Nephron progenitor cell (in vitro differentiated cells): ENCODE measurements around the gene ARL2.
A peak's percentile ranks its signal among the peaks of the same experiment; 100 is the strongest.

ENCODE experiments used
- DNase-seq: peaks from one replicate; pipeline ENCODE4 v3.0.0; 2021
- H3K27ac Mint-ChIP-seq: 2 replicates; pipeline ENCODE4 v1.8.0; 2021; ENCODE audit warnings: mild to moderate bottlenecking, moderate library complexity, mixed read lengths
- H3K27me3 Mint-ChIP-seq: 2 replicates; pipeline ENCODE4 v1.8.0; 2021; ENCODE audit warnings: mild to moderate bottlenecking, low read depth, mixed read lengths; ENCODE audit not compliant: poor library complexity
- H3K36me3 Mint-ChIP-seq: 2 replicates; pipeline ENCODE4 v1.8.0; 2021; ENCODE audit warnings: low read depth, mixed read lengths
- H3K4me1 Mint-ChIP-seq: 2 replicates; pipeline ENCODE4 v1.8.0; 2021; ENCODE audit warnings: mixed read lengths
- H3K4me3 Mint-ChIP-seq: 2 replicates; pipeline ENCODE4 v1.8.0; 2021; ENCODE audit warnings: mild to moderate bottlenecking, moderate library complexity, mixed read lengths
- H3K9me3 Mint-ChIP-seq: 2 replicates; pipeline ENCODE4 v1.8.0; 2021; ENCODE audit warnings: mild to moderate bottlenecking, moderate library complexity, mixed read lengths
- TF ChIP-seq, protein P1 (sequence below): fragments of 200-600 bp; sonication (generic); IDR thresholded peaks from 2 replicates; pipeline ENCODE4 v1.5.0; 2021; ENCODE audit warnings: antibody characterized with exemption

The ARL2 gene

DNA sequence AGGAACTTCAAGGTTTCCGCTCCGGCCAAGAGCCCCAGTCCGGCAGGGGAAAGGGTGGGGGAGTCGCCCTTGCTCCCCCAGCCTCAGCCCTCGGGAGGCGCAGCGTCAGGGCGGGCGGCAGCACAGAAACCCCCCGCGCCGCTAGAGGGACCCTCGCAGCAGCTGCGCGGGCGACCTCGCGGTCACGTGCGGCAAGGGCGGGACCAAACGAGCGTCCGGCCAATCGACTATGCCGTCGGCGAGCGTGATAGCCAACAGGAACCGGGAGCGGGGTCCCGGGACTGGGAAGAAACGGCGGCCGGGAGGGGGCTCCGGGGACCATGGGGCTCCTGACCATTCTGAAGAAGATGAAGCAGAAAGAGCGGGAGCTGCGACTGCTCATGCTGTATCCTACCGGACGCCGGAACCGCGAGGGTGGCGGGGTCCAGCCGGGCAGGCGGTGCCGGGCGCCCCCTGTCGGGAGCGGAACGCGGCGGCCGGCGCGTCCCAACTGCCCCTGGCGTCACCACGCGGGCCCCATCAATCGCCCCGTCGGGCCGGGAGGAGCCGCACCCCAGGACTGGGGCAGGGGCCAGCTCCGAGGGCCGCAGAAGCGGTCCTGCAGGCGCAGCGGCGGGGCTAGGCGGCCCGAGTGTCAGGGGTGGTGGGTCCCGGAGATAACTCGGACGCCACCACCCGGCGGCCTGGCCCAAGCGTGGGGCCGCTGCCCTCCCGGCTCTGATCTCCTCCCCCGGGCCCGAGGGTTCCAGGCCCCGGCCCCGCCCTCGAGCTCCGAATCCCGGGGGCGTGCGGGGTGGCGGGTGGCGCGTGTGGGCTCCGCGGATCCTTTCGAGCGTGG is at the start of gene ARL2:
TSS of gene ARL2 (plus strand) at position 273 of the 838 bp plus-strand sequence. CDS start at position 321, 48 bp downstream.
- Mint-ChIP-seq H3K9me3 (no peaks in the 10 kb centered on the region), H3K27ac (peak within 1 kb of the TSS; percentile 99), H3K27me3 (peaks cover 6% of the 10 kb centered on the region), H3K4me3 (peak within 1 kb of the TSS; percentile 85), H3K36me3 (peaks cover 34% of the 10 kb centered on the region), H3K4me1 (peaks cover 19% of the 10 kb centered on the region)
- TF ChIP-seq, protein P1, sequence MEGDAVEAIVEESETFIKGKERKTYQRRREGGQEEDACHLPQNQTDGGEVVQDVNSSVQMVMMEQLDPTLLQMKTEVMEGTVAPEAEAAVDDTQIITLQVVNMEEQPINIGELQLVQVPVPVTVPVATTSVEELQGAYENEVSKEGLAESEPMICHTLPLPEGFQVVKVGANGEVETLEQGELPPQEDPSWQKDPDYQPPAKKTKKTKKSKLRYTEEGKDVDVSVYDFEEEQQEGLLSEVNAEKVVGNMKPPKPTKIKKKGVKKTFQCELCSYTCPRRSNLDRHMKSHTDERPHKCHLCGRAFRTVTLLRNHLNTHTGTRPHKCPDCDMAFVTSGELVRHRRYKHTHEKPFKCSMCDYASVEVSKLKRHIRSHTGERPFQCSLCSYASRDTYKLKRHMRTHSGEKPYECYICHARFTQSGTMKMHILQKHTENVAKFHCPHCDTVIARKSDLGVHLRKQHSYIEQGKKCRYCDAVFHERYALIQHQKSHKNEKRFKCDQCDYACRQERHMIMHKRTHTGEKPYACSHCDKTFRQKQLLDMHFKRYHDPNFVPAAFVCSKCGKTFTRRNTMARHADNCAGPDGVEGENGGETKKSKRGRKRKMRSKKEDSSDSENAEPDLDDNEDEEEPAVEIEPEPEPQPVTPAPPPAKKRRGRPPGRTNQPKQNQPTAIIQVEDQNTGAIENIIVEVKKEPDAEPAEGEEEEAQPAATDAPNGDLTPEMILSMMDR = peak; percentile 62
- DNase-seq = peak; percentile 94

DNA sequence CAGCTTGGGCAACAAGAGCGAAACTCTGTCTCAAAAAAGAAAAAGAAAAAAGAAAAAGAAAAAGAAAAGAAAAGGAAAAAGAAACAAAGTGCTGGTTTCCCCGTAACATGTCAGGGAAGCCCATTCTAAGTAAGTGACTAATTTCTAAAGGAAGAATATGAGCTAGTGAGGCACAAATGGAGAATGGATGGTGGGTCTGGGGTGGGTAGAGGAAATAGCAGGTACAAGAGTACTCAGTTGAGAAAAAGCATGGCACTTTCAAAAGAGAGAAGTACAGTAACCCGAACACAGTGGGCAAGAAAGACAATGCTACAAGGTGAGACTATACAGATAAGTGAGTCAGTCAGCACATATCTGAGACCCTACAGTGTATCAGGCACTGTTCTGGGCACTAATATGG is 46.6 kb upstream of the ARL2 start:
- H3K9me3 Mint-ChIP-seq = peaks cover 4% of the 10 kb centered on the region
- no peaks in the 10 kb centered on the region for H3K36me3 Mint-ChIP-seq
- no peak overlapping the region for H3K4me3 Mint-ChIP-seq
- DNase-seq = no peak
- H3K4me1 Mint-ChIP-seq = peaks cover 21% of the 10 kb centered on the region
- TF ChIP-seq, protein P1 = no peak
- H3K27ac Mint-ChIP-seq = no peak overlapping the region
- peaks cover 5% of the 10 kb centered on the region for H3K27me3 Mint-ChIP-seq

DNA sequence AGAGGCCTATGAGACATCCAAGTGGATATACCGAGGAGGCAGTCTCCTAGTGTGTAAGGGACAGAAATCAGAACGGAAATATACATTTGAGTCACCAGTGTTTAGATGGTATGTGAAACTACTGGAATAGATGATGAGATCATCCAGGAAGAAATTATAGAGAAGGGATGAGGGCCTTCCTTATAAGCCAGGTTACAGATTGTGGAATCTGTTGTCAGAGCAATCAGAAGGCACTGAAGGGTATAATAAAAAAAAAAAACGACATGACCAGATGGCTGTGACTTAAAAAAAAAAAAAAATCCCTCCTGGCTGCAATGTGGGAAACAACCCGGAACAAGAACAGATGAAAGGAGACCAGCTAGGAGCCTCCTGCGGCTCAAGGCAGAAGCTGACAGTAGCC is 44.8 kb upstream of the ARL2 start:
- Mint-ChIP-seq H3K27me3 (peaks cover 5% of the 10 kb centered on the region), H3K36me3 (no peaks in the 10 kb centered on the region), H3K4me1 (peaks cover 21% of the 10 kb centered on the region), H3K4me3 (no peak overlapping the region), H3K27ac (peak overlapping the region; percentile 37), H3K9me3 (peaks cover 4% of the 10 kb centered on the region)
- TF ChIP-seq, protein P1 = no peak
- DNase-seq = no peak

DNA sequence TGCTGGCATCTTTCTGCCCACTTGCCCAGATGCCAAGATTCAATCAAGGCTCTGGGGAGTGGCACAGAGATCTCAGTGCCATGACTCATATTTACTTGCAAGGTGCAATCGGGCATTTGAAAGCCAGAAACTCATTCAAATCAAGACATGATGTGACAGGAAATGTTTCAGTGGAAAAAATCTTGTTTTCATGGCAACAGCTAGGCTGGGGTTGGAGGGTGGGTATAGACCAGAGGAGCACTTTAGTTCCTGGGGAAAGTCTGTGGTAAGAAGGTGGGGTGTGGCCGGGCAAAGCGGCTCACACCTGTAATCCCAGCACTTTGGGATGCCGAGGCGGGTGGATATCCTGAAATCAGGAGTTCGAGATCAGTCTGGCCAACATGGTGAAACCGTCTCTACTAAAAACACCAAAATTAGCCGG is 43.2 kb upstream of the ARL2 start:
- Mint-ChIP-seq H3K36me3 (no peaks in the 10 kb centered on the region), H3K4me1 (peaks cover 12% of the 10 kb centered on the region), H3K4me3 (no peak overlapping the region), H3K9me3 (peaks cover 4% of the 10 kb centered on the region), H3K27ac (no peak overlapping the region), H3K27me3 (peaks cover 5% of the 10 kb centered on the region)
- no peak for DNase-seq
- TF ChIP-seq, protein P1 = no peak

DNA sequence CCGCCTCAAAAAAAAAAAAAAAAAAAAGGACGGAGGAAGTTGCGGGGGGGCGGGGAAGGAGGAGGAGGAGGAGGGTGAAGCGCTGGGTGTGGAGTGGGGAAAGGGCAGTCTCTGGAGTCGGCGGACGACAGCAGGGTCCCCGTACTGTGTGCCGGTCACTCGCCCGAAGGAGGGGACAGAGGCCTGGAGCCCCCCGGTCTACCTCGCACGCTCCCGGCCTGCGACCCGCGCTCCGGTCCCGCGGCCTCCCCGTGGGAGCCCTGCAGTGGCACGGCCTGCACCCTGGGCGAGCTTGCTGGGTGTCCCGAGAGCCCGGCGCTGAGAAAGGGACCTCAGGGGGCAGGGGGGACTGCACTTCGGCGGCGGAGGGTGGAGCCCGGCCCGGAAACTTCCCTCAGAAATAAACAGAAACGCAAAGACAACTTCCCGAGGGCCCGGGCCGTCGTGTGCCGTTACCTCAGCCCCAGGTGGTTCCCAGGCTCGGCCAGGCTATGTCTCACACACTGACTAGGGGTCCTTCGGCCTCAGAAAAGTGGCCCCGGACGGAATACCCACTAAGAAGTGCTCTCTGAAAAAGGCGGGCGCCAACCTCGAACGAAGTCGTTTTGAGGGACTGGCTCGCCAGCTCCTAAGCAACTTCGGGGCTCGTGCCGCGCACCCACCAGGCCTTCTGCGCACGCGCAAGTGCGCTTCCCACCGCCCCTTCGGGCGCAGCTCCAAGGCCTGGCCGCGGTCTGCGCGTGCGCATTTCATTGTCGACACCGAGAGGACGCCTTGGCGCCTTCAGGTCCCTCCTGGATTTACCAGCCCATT is 42.3 kb upstream of the ARL2 start, which contains the start of gene MAJIN:
TSS of gene MAJIN (minus strand) at position 688 of the 813 bp plus-strand sequence. CDS start 12,703 bp downstream, outside the sequence.
- DNase-seq = peak; percentile 28
- Mint-ChIP-seq H3K9me3 (peaks cover 4% of the 10 kb centered on the region), H3K4me1 (peaks cover 9% of the 10 kb centered on the region), H3K36me3 (no peaks in the 10 kb centered on the region), H3K27ac (no peak within 1 kb of the TSS), H3K27me3 (peaks cover 5% of the 10 kb centered on the region), H3K4me3 (no peak within 1 kb of the TSS)
- TF ChIP-seq, protein P1 = no peak
